ENCODE results near the gene FADS1.
A peak's percentile ranks its signal among the peaks of the same experiment; 100 is the strongest.

FADS1 gene

DNA sequence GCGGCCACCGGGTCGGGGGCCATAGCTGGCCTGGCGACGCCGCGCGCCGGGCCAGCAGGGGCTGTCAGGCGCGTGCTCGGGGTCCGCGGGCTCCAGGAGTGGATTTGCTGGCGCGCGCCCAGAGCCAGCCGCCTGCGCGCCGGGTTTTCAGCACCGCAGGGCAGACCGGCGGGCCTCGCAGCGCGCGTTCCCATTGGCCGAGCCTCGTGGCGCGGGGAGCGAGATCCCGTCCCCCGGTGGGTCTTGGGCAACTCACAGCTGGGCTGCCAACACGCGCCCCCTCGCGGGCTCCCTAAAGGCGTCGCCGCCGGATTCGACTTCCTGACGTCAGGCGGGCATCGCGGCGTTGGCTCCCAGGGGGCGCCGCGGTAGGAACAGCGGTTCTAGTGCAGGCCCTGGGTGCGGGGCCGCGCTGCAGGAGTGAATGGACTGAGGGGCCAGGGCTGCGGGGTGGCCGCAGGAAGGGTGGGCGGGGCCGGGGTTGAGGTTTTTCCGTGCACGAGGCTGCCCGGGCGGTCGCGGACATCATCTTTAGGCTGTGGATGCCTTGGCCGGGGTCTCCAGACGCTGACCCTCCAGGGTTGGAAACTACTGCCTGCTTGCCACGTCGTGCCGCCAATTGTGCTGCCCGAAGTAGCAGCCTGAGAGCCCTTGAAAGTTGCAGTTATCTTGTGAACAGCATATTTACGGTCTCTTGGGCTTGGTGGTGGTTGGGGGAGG, at the start of gene FADS1:
FADS1 (minus strand) TSS at position 268 of the 720 bp plus-strand sequence; CDS start at position 194, 74 bp downstream.
- peak; percentile 64 for DNase-seq (ENCODE audit: low read depth)

DNA sequence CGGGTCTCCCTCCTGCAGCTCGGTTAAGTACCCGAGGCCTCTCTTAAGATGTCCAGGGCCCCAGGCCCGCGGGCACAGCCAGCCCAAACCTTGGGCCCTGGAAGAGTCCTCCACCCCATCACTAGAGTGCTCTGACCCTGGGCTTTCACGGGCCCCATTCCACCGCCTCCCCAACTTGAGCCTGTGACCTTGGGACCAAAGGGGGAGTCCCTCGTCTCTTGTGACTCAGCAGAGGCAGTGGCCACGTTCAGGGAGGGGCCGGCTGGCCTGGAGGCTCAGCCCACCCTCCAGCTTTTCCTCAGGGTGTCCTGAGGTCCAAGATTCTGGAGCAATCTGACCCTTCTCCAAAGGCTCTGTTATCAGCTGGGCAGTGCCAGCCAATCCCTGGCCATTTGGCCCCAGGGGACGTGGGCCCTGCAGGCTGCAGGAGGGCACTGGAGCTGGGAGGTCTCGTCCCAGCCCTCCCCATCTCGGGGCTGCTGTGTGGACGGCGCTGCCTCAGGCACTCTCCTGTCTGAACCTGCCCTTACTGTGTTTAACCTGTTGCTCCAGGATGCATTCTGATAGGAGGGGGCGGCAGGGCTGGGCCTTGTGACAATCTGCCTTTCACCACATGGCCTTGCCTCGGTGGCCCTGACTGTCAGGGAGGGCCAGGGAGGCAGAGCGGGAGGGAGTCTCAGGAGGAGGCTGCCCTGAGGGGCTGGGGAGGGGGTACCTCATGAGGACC, 49.6 kb upstream of the FADS1 start:
- no peak for DNase-seq (ENCODE audit: low read depth)

DNA sequence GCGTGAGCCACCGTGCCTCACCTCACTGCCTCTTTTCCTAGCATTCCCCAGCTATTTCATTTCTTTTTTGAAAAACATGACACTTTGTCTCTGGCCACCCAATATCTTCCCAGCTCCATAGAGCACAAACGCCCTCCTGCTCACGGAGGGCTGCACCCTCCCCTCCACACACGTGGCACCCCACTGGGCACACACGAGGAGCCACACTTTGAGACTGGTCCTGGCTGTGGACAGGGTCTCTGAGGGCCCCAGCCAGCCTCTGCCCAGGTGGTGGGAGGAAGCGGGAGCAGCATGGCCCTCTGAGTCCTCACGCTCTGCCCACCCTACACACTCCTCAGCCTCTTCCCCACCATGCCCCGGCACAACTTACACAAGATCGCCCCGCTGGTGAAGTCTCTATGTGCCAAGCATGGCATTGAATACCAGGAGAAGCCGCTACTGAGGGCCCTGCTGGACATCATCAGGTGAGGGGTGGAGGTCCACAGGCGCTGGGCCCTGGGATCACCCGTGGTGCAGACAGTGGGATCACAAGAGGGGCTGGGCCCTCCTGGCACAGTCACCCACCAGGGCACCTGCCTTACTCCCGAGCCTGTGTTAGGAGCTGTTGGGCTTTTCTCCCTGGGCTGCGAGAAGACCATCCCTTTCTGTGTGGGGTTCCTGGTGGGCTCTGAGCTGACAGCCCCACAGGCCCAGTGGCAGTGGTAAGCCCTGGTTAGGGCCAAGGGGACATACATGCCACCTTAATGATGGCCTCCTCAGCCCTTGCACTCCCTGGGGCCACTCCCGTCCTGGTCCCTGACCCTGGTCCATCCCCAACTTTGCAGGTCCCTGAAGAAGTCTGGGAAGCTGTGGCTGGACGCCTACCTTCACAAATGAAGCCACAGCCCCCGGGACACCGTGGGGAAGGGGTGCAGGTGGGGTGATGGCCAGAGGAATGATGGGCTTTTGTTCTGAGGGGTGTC, 48.3 kb upstream of the FADS1 start:
- no peak for DNase-seq (ENCODE audit: low read depth)

DNA sequence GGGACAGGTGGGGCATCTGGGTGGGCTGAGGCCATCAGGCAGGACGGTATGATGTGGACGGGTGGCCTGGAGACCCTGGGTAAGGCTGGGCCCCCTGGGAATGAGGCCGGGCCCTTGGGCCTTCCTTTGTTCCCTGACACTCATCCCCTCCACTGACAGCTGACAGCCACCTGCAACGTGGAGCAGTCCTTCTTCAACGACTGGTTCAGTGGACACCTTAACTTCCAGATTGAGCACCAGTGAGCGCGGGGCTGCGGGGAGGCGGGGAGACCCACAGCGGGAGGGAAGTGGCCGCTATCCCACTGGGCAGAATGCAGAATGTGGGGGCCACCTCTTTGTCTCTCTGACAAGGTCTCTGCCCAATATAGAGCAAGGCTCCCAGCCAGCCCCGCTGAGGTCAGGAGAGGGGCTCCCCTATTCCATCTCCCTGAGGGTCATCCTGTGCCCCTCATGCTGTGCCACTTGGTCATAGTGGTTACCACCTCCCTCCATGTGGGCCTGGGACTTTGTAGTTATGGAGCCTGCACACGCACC, 46.8 kb upstream of the FADS1 start:
- no peak for DNase-seq (ENCODE audit: low read depth)

DNA sequence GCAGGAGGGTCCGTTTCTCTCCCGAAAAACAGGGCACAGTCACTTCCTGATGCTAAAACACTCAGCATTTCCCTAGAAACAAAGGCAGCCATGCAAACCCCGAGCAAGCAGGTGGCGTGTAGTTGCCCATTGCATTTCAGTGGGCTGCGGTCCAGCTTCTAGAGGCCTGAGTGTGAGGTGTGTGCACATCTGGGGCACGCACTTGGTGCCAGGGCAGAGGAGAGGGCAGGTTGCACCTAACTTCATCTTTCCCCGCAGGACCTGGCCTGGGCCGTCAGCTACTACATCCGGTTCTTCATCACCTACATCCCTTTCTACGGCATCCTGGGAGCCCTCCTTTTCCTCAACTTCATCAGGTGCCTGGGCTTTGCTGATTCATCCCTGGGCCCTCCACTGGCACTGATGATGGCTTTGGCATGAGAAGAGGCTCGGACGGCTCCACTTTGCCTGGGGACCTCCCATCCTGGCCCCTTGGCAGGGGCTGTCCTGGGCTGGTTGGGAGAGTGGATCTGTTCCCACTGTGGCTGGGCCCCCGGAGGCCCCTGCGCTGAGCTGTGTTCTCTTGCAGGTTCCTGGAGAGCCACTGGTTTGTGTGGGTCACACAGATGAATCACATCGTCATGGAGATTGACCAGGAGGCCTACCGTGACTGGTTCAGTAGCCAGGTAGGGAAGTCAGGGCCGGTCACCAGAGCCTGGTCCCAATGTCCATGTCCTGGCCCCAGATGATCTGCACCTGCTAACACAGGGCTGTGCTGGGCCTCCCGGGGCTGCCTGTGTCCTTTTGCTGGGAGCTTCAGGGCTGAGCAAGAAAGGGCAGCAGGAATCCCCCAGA, 46.1 kb upstream of the FADS1 start:
- no peak for DNase-seq (ENCODE audit: low read depth)

DNA sequence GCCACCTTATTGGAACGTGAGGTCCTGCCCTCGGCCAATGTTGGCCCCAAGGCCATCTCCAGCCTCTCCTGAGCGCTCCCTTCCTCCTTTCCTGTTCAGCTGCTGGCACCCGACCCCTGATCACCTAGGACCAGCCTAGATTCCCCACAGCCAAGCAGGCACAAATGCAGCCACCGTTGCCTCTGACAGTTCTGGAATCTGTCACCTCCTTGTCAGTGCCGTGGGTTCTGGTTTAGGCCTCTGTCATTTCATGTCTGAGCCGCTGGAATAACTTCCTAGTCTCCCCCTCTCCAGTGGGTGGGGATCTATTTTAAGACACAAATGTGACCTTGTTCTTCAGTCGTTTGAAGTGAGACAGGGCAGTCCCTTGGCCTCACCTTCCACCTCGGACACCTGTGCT, 44.8 kb upstream of the FADS1 start:
- no peak for DNase-seq (ENCODE audit: low read depth)

DNA sequence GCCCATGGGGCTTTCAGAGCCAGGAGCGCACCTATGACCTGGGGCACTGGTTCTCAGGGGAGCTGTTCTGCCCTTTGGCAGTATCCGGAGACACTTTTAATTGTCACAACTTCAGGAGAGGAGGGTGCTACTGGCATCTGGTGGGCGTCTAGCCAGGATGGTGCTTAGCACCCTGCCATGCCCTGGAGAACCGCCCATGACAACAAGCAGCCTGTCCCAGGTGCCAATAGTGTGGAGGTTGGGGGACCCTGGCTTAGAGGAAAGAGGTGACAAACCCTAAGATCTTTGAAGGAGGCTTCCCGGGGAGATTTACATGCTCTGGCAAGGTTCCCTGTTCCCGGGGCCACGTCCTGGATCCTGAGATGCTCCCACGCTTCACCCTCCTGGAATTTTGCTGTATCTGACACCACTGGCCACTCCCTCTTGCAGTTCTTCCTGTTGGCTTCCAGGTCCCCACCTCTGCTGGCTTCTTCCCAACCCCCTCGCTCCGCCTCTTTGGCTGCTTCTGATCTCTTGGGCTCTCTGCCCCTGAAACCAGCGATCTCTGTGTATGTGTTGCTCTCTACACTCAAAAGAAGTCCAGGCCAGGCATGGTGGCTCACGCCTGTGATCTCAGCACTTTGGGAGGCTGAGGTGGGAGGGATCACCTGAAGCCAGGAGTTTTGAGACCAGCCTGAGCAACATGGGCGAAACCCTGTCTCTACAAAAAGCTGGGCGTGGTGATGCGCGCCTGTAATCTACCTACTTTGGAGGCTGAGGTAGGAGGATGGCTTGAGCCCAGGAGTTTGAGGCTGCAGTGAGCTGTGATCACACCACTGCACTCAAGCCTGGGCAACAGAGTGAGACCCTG, 43.5 kb upstream of the FADS1 start:
- DNase-seq (ENCODE audit: low read depth) = no peak

DNA sequence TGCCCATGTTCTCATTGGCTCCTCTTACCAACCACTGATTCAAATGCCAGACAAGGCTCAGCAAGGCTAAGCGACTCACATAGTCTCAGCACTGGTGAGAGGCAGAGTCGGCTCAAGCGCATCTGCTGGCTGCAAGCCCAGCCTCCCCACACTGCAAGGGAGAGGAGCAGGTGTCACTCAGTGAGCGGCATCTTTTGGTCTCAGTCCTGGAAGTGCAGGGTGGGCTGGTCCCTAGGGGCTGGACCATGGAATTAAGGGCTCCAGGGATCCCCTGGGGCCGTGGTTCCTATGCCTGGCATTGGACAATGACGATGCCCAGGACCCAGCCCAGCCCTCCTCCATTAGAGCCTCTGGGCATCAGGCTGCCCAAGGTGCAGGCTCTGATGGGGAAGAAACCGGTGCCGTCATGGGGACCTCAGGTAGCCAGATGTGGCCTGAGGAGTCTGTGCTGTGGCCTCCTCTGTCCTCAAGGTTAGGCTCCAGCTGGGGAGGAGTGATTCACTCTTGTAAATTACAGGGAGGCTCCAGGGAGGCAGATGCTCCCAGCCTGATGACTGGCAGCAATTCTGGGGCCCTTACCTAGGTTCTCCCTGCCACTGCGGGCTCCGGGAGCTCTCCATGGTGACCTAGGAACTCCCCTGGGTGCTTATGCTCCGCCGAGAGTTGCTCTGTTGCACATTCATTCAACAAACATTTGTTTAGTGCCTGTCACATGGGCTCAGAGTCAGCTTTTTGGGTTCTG, 39.3 kb upstream of the FADS1 start:
- DNase-seq (ENCODE audit: low read depth) = no peak

DNA sequence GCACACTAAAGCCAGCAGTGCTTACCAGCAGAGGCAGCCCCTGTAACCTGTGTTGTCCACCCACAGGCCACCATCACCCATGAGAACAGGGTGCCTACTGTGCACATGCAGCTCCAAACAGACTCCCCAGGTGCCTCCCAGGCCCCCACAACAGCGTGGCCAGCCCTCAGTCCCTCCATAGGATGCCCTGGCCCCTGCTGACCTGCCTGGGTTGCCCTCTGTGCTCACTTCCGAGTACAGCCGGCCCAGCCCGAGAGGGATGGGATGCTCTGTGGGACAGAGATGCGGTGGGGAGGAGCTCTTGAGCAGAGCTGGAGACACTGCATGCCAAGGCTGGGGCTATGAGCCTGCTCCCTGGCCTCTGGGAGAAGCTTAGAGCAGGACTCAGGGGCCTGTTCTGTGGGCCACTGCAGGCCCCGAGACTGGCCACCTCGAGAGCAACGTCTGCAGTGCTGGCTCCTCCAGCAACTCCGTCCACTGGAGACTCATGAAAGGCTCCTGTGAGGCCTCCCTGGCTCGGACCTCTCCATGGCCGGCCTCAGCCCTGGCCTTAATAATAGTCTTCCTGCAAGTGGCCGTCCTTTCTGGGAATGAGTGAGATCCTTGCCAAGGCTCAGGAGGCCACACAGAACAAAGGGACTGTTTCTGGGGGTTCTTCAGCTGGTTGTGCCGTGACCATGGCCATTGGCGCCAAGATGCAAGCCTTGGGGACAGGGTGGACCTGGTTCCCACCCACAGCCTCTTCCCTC, 38.3 kb upstream of the FADS1 start:
- DNase-seq (ENCODE audit: low read depth) = no peak

DNA sequence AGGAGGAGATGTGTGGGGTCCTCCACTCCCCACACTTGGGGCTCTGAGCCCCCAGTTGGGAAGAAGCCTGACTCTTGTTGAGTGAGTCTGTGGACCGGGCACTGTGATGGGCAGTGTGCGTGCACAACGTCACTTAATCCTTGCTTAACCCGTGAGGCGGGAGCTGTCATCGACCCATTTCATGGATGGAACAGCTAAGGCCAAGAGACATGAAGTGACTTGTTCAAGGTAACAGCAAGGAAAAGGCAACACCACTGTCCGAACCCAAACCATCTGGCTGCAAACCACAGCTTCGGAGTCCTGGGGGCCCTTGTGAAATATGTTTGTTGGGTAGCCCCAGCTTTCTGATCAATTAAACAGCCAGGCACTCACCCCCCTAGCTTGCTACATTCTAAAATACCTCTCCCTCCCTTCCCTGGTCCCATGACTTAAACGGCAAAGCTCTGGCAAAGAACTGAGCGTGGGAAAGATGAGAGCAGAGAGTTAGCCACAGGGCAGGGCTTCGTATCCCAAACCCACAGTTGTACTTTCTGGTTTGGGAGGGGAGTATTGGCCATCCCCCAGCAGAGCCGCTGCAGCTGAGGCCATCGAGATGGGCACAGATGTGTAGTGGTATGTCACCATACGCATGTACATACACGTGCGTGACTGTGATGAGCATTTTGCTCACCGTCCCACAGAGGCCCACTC, 37.5 kb upstream of the FADS1 start:
- no peak for DNase-seq (ENCODE audit: low read depth)

DNA sequence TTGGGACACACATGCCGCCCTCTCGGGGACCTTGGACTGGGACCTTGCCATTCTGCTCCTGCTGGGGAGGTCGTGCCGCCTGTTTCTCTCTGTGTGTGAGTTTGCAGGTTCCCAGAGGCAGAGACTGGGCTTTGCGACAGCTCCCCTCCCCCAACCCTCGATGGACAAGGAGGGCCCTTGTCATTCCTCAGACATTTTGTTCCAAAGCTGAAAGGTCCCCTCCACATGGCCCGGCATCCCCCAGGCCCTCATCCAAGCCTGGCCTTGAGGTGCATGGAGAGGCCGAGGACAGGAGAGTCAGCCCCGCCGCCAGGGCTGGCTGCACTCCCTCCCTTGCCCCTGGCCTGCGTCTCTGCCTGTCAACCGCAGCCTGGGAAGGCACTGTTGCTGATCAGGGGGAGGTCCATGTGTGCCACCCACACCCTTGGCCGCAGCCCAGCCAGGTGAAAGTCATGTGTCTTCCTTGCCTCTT, 36.9 kb upstream of the FADS1 start:
- no peak for DNase-seq (ENCODE audit: low read depth)

DNA sequence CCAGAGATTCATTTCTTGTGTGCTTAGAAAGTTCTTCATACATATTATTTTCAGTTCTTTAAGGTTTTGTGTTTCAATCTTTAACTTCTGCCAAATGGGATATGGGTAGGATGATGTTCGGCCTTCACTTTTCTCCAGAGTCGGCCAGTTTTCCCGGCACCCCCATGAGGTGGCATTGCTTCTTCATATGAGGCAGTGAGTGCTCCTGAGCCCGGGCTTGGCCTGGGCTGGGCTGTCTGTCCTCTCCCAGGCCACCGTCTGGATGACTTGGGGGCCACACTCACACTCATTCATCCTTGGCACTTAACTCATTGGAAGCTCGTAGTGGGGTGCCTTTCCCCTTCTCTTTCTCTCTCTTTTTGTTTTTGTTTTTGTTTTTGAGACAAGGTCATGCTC, 35.1 kb upstream of the FADS1 start:
- no peak for DNase-seq (ENCODE audit: low read depth)

DNA sequence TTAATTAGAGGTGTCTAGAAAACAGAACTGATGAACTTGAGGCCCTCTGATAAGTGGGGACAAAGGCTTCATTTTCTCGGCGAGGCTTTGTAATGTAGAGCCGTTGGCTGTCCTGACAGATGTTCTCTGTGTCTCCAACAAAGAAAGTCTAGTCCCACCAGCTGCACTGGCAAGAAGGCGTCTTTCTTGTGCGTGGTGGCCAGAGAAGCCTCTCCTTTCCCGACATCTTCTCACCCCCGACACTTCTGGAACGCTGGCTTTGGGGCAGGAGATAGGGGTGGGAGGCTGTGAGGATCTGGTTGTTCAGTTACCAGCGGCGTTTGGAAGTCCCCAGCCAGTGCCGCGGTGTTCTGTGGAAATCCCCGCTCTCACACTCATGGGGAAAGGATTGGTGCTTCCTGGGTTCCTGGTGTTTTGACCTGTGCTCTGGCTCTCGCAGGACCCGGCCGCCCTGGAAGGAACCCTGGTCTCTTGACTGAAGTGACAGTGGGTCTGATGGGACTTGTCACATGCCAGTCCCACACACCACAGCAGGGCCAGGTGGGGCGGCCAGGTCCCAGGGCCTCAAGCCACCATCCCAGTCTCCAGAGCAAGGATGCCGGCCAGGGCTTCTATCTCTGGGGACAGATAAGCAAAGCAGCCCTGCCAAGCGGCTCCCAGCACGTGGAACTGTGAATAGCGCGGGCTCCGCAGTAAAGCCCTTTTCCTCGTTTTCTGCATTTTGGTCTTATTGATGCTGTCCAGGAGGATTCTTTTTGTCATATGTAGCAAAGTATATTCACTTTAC, 34.5 kb upstream of the FADS1 start:
- DNase-seq (ENCODE audit: low read depth) = no peak

DNA sequence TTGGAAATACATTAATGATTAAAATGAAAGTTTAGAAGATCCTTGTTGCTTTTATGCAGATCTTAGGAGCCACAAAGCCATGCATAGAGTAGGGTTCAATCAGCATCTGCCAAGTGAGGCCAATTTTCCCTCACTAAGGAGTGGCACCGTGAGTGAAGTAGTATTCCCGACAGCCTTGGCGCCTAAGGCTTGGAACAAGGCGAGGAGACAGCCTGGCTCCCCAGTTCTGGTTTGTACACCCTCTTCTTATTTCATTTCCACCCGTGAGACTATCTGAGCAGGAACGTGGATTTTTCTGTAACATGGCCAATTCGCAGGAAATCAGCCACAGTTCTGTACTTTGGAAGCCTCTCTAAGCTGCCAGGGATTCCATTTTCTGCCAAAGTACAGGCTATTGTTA, 33.9 kb upstream of the FADS1 start:
- no peak for DNase-seq (ENCODE audit: low read depth)

DNA sequence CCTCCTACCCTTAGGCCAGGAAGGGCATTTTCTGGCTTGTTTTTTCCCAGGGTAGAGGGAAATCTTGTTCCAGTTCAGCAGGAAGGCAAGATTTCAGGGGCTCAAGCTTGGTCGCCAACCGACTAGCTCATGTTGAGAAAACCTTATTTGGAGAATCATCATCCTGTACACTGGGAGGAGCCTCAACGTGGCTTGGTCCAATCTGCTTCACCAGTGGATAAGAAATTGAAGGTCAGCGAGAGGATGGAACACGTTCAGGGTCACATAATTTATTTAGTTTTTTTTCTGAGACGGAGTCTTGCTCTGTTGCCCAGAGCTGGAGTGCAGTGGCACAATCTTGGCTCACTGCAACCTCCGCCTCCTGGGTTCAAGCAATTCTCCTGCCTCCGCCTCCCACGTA, 31.8 kb upstream of the FADS1 start:
- no peak for DNase-seq (ENCODE audit: low read depth)

DNA sequence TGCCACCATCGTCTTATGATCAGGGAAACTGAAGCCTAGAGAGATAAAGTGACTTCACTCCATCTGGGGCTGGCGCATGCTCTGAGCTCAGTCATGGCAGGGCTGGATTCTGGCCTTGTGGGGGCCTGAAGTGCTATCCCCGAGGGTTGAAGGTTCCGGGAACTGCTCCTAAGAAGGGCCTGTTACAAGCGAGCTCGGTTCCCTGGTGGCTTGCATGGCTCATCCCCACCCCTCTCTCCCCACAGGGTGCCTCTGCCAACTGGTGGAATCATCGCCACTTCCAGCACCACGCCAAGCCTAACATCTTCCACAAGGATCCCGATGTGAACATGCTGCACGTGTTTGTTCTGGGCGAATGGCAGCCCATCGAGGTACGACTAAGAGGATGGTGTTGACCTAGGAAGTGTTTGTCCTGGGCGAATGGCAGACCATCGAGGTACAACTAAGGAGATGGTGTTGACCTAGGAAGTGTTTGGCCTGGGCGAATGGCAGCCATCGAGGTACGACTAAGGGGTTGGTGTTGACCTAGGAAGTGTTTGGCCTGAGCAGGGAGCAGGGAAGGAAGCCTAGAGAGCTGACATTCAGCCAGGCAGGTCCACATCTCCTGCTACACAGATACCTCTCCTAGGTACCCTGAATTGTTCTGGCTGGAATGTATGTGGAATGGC, 31.2 kb upstream of the FADS1 start:
- DNase-seq (ENCODE audit: low read depth) = no peak

All from activated T-cell treated with anti-CD3 and anti-CD28 coated beads for 24 hours (primary cell).